K562 (cell line): ENCODE measurements around the gene ZNF324B. TPM values are rescaled to one million over a fixed set of nuclear protein-coding genes. Genes with fewer than 3 reads are reported as not detected.
A peak's percentile ranks its signal among the peaks of the same experiment; 100 is the strongest.

Experiments
- ATAC-seq: fragments of 200-7000 bp; cut with Tn5 transposase; 3 replicates; pipeline ENCODE4 v1.9.1; 2020; ENCODE audit warnings: moderate library complexity
- BruUV-seq: library from RNA; stranded (reverse); fragments of 400-500 nt; replicated peaks from 2 replicates; lab custom pipeline; 2021; lab: Mats Ljungman, UMichigan
- CTCF ChIA-PET: fragments of 300-600 bp; formaldehyde crosslinking; extraction: SDS; loops from one replicate; lab custom pipeline; 2021; ENCODE audit warnings: low intra/inter-chr PET ratio; lab: Yijun Ruan, JAX
- POLR2A ChIA-PET: fragments of 300-600, 350-650 bp; sonication (Branson Sonifier 250); formaldehyde crosslinking; extraction: SDS; loops from one replicate; lab custom pipeline; 2021; ENCODE audit warnings: antibody characterized with exemption, inconsistent platforms; lab: Yijun Ruan, JAX
- DNase-seq, 4 experiments: peaks; one replicate each; pipeline versions ENCODE4 v3.0.0 to v3.0.0-alpha.2; 2011 to 2018; ENCODE audit warnings: low spot score in 3 of 4, mixed read lengths in 3 of 4; ENCODE audit errors: extremely low read depth in 1 of 4
- FAIRE-seq: peaks from 2 replicates; lab custom pipeline; 2011; peaks lifted over from hg19 to GRCh38; lab: Jason Lieb, UNC
- H2AFZ ChIP-seq: 2 replicates; pipeline ENCODE4 v1.6.0; 2011; ENCODE audit warnings: low read depth, low read length, control low read depth, inconsistent platforms
- H3K27ac ChIP-seq: fragments of 200-600 bp; 3 replicates; pipeline ENCODE4 v1.8.0; 2011; ENCODE audit warnings: low read depth, mild to moderate bottlenecking, control low read depth, inconsistent platforms, low read length, moderate library complexity, mixed read lengths; ENCODE audit errors: extremely low read depth
- H3K27me3 ChIP-seq, 2 experiments: fragments of 300-600 bp in 1 of 2; 2 replicates in 1 of 2; 3 replicates in 1 of 2; pipeline versions ENCODE4 v1.6.0 to v1.8.0; 2011; ENCODE audit warnings: inconsistent platforms in 2 of 2, low read length in 2 of 2, mild to moderate bottlenecking in 1 of 2, mixed read lengths in 1 of 2, moderate library complexity in 1 of 2; ENCODE audit not compliant: control insufficient read depth in 2 of 2, insufficient read depth in 2 of 2
- H3K36me3 ChIP-seq: fragments of 300-600 bp; 3 replicates; pipeline ENCODE4 v1.8.0; 2011; ENCODE audit warnings: mild to moderate bottlenecking, low read length, inconsistent platforms; ENCODE audit not compliant: control insufficient read depth, insufficient read depth
- H3K4me1 ChIP-seq, 2 experiments: fragments of 200-600 bp in 1 of 2; replicated peaks in 1 of 2; 2 replicates in 1 of 2; 3 replicates in 1 of 2; pipeline versions ENCODE4 v1.5.1 to v1.8.0; 2011; ENCODE audit warnings: inconsistent platforms in 2 of 2, low read length in 2 of 2, mild to moderate bottlenecking in 1 of 2, mixed read lengths in 1 of 2, moderate library complexity in 1 of 2; ENCODE audit not compliant: control insufficient read depth in 2 of 2, insufficient read depth in 2 of 2
- H3K4me2 ChIP-seq: 2 replicates; pipeline ENCODE4 v1.6.1; 2011; ENCODE audit warnings: low read length, control low read depth, inconsistent platforms, mixed read lengths; ENCODE audit not compliant: insufficient read depth
- H3K4me3 ChIP-seq: fragments of 200-600 bp; sonication (generic), shearing (Covaris generic); 2 replicates; pipeline ENCODE4 v1.5.1; 2016; ENCODE audit warnings: control low read depth, inconsistent platforms
- H3K79me2 ChIP-seq: fragments of 200-600 bp; 3 replicates; pipeline ENCODE4 v1.8.0; 2011; ENCODE audit warnings: low read length, inconsistent platforms; ENCODE audit not compliant: control insufficient read depth, insufficient read depth
- H3K9ac ChIP-seq, 2 experiments: 2 replicates each; pipeline versions ENCODE4 v1.6.0 to v1.6.1; 2011; ENCODE audit warnings: low read depth in 2 of 2, low read length in 2 of 2, control low read depth in 1 of 2, inconsistent platforms in 1 of 2, mild to moderate bottlenecking in 1 of 2, mixed read lengths in 1 of 2; ENCODE audit not compliant: insufficient read depth in 1 of 2
- H3K9me1 ChIP-seq: one replicate; pipeline ENCODE4 v1.6.0; 2011; ENCODE audit warnings: inconsistent platforms, mild to moderate bottlenecking, low read length, moderate library complexity; ENCODE audit not compliant: control insufficient read depth, insufficient read depth
- H3K9me3 ChIP-seq: replicated peaks from 2 replicates; pipeline ENCODE4 v1.5.1; 2011; ENCODE audit warnings: low read depth, low read length, inconsistent platforms; ENCODE audit not compliant: control insufficient read depth, insufficient read depth
- H4K20me1 ChIP-seq: replicated peaks from 2 replicates; pipeline ENCODE4 v1.6.1; 2011; ENCODE audit warnings: low read length, inconsistent platforms, mixed read lengths; ENCODE audit not compliant: control insufficient read depth, insufficient read depth
- BDP1 ChIP-seq: IDR thresholded peaks from 3 replicates; pipeline ENCODE4 v1.6.1; 2011; ENCODE audit not compliant: insufficient read length, insufficient read depth
- BHLHE40 ChIP-seq: IDR thresholded peaks from 2 replicates; pipeline ENCODE4 v1.6.1; 2011; ENCODE audit warnings: low read length, improper control_type of control experiment
- E2F1 ChIP-seq: sonication (generic); formaldehyde crosslinking; IDR thresholded peaks from 2 replicates; pipeline ENCODE4 v1.8.1; 2023; ENCODE audit warnings: mild to moderate bottlenecking, missing genetic modification reagents, moderate library complexity
- MEIS2 ChIP-seq: fragments of 450-650 bp; IDR thresholded peaks from 2 replicates; pipeline ENCODE4 v1.6.1; 2014; ENCODE audit warnings: mild to moderate bottlenecking; ENCODE audit not compliant: partially characterized antibody
- MIER1 ChIP-seq: fragments of 450-650 bp; IDR thresholded peaks from 2 replicates; pipeline ENCODE4 v1.6.1; 2016; ENCODE audit warnings: antibody characterized with exemption, mild to moderate bottlenecking, low read depth
- MYBL2 ChIP-seq, 2 experiments: fragments of 450-650 bp in 1 of 2; sonication (generic) in 1 of 2; formaldehyde crosslinking in 1 of 2; IDR thresholded peaks; 2 replicates each; pipeline versions ENCODE4 v1.6.1 to v1.8.1; 2017 to 2022; ENCODE audit warnings: borderline replicate concordance in 1 of 2, inconsistent platforms in 1 of 2, low read depth in 1 of 2, mild to moderate bottlenecking in 1 of 2, missing genetic modification reagents in 1 of 2, moderate library complexity in 1 of 2
- NR3C1 ChIP-seq: sonication (generic); formaldehyde crosslinking; IDR thresholded peaks from 2 replicates; pipeline ENCODE4 v1.8.1; 2022; ENCODE audit warnings: missing genetic modification reagents
- NRF1 ChIP-seq, 2 experiments: fragments of 450-650 bp; IDR thresholded peaks in 1 of 2; conservative IDR thresholded peaks in 1 of 2; 2 replicates each; pipeline ENCODE4 v1.6.1; 2014; ENCODE audit warnings: mild to moderate bottlenecking in 2 of 2
- SMAD2 ChIP-seq: fragments of 150-350 bp; IDR thresholded peaks from 2 replicates; pipeline ENCODE4 v1.6.1; 2014; ENCODE audit warnings: low read depth, mild to moderate bottlenecking, low read length
- TEAD2 ChIP-seq: fragments of 450-650 bp; IDR thresholded peaks from 2 replicates; pipeline ENCODE4 v1.6.1; 2016; ENCODE audit warnings: missing genetic modification characterization, control low read depth, missing compliant biosample characterization
- TFAP4 ChIP-seq: sonication (generic); formaldehyde crosslinking; IDR thresholded peaks from 2 replicates; pipeline ENCODE4 v1.8.0; 2022; ENCODE audit warnings: missing genetic modification reagents, mild to moderate bottlenecking, moderate library complexity, borderline replicate concordance
- TFE3 ChIP-seq: fragments of 450-650 bp; formaldehyde crosslinking; IDR thresholded peaks from 2 replicates; pipeline ENCODE4 v1.4.0; 2020; ENCODE audit warnings: mild to moderate bottlenecking, mixed read lengths
- USF1 ChIP-seq: sonication (generic); formaldehyde crosslinking; IDR thresholded peaks from 2 replicates; pipeline ENCODE4 v1.9.0; 2022; ENCODE audit warnings: mild to moderate bottlenecking, missing genetic modification reagents
- ZNF445 ChIP-seq: fragments of 250-450 bp; sonication (Bioruptor Pico); IDR thresholded peaks from 2 replicates; pipeline ENCODE4 v1.4.0; 2020; ENCODE audit warnings: low read depth, mild to moderate bottlenecking, moderate library complexity
- WGBS: fragments of 100-300 bp; shearing (Covaris generic); methylation state at CpG from one replicate; pipeline ENCODE4 v1.1.6; 2016; ENCODE audit warnings: low coverage, mixed read lengths; ENCODE audit not compliant: insufficient coverage; ENCODE audit errors: missing lambda C conversion rate; 5-methylcytosine and 5-hydroxymethylcytosine counted together
- in situ Hi-C: fragments of 300-500 bp; cut with MboI; formaldehyde crosslinking; loops from 4 replicates; pipeline ENCODE4 v1.15.0; 2018; ENCODE audit warnings: inconsistent platforms, mixed read lengths
- intact Hi-C: fragments of 100-400 bp; cut with micrococcal nuclease; formaldehyde crosslinking; loops from 2 replicates; pipeline ENCODE4 v1.14.2; 2022
- polyA plus RNA-seq, 8 experiments: library from polyadenylated mRNA; depleted of rRNA in 4 of 8; stranded (reverse) in 5 of 8; unstranded in 3 of 8; fragments of >200 nt; fragmentation: Nextera tagmentation in 2 of 8; fragmentation: Illumina TruSeq in 1 of 8; extraction: Ambion mirVana in 2 of 8; extraction: Trizol in 1 of 8; gene quantifications; 2 replicates each; pipeline versions ENCODE4 v1.2.1 to v1.2.3, GENCODE V29; 2011 to 2014; ENCODE audit warnings: inconsistent platforms in 1 of 8, missing spikeins in 1 of 8
- total RNA-seq, 7 experiments: library from RNA; depleted of rRNA in 6 of 7; stranded (reverse); fragments of >200 nt in 6 of 7; fragmentation: Illumina TruSeq in 2 of 7; extraction: Trizol in 2 of 7; gene quantifications; 2 replicates each; pipeline versions ENCODE4 v1.2.1 to v1.2.3, GENCODE V29; 2011 to 2021; ENCODE audit warnings: low replicate concordance in 1 of 7

Gene ZNF324B
- total and polyA plus RNA-seq, 9 of the 15 experiments (the other 6 are each of a cell fraction or from before 2014, with no cell fraction given): 0.20 to 13.5 (median 5.7) TPM

- no peaks in the 10 kb centered on the region for H4K20me1 ChIP-seq
- H3K79me2 ChIP-seq: peaks cover 55% of the 10 kb centered on the region
- peaks cover 15% of the 10 kb centered on the region; the same call in 2 of the 3 replicates for H3K36me3 ChIP-seq
- ChIA-PET POLR2A (interaction anchor here (0.6 to 1.4 kb wide), 6 partner anchors 19 to 112 kb away, joined by 3 to 5 read pairs (median 3); no protein-coding TSS in a partner anchor), CTCF (interaction anchor here (1.1 kb wide), 1 partner anchor 112 kb away, joined by 3 read pairs; no protein-coding TSS in a partner anchor)
- H3K27ac ChIP-seq: peak overlapping the region; percentile 97
- DNase-seq: peak in 1 of 4 experiments; percentile 64
- H2AFZ ChIP-seq: peak overlapping the region; percentile 11; the same call in 1 of the 2 replicates
- peak overlapping the region; percentile 94 to 97 for H3K9ac ChIP-seq
- peak; percentile 61 for FAIRE-seq
- no peaks in the 10 kb centered on the region for H3K9me1 ChIP-seq
- intact Hi-C loops: loop anchor here (1.0 to 10.0 kb wide), 5 partner anchors 60 to 182 kb away; partner anchors contain the start of genes ZBTB45, ZNF324, ZNF544 and ZNF8
- peak overlapping the region; percentile 94 for H3K4me2 ChIP-seq
- no peaks in the 10 kb centered on the region for H3K9me3 ChIP-seq
- peak; percentile 38 for ATAC-seq
- WGBS: 25% methylated on average over 10 of the region's 10 CpGs
- peak overlapping the region; percentile 87 for H3K4me3 ChIP-seq
- H3K27me3 ChIP-seq: no peaks in the 10 kb centered on the region
- BruUV-seq: no TSS peak
- in situ Hi-C loops: no loop called here
- peaks cover 28 to 46% of the 10 kb centered on the region in 2 experiments for H3K4me1 ChIP-seq
- TF ChIP-seq SMAD2: no peak
- no peak for TF ChIP-seq NR3C1 (CRISPR knock-in tag)
- 0 out of 4 replicates have a peak, but pooled peaks of 1 of the 2 experiments have one; percentile 12 for TF ChIP-seq NRF1 (conservative IDR thresholded peaks at IDR 0.05 in 1 of 2, IDR thresholded peaks at IDR 0.05 in 1 of 2)
- TF ChIP-seq BDP1: no peak
- TF ChIP-seq MYBL2 (IDR thresholded peaks at IDR 0.05; ENCODE audit: low read depth): no peak
- no peak for TF ChIP-seq MYBL2 (CRISPR knock-in tag; IDR thresholded peaks at IDR 0.05; ENCODE audit: borderline replicate concordance)
- no peak for TF ChIP-seq MEIS2
- TF ChIP-seq TEAD2 (tag): peak; percentile 94
- TF ChIP-seq USF1 (CRISPR knock-in tag): no peak
- no peak for TF ChIP-seq TFE3 (CRISPR knock-in tag)
- TF ChIP-seq E2F1: peak; percentile 35; the same call in 1 of the 2 replicates
- no peak for TF ChIP-seq ZNF445 (CRISPR knock-in tag)
- peak; percentile 77 for TF ChIP-seq TFAP4
- no peak for TF ChIP-seq BHLHE40
- no peak for TF ChIP-seq MIER1
Observed at GRCh38 chr19:58406818-58407657, 44.4 kb upstream of the ZNF324B start.
